Keratinocyte (primary cell): ENCODE results near the gene FSTL3. TPM values are rescaled to one million over a fixed set of nuclear protein-coding genes. Genes with fewer than 3 reads are reported as not detected.

Source experiments
- DNase-seq: peaks from one replicate; pipeline ENCODE4 v3.0.0-alpha.2; 2011; ENCODE audit warnings: low read depth, missing footprints, low spot score
- FAIRE-seq: peaks from 2 replicates; lab custom pipeline; 2011; peaks lifted over from hg19 to GRCh38; lab: Jason Lieb, UNC
- H2AFZ ChIP-seq: 2 replicates; pipeline ENCODE4 v1.6.0; 2012; ENCODE audit warnings: low read length, control low read depth, inconsistent platforms; ENCODE audit not compliant: control insufficient read depth
- H3K27ac ChIP-seq: 2 replicates; pipeline ENCODE4 v1.5.1; 2011; ENCODE audit warnings: low read length; ENCODE audit not compliant: control insufficient read depth, insufficient read depth
- H3K27me3 ChIP-seq: 3 replicates; pipeline ENCODE4 v1.6.0; 2011; ENCODE audit warnings: low read length; ENCODE audit not compliant: control insufficient read depth, insufficient read depth; ENCODE audit errors: extremely low read depth
- H3K36me3 ChIP-seq, 2 experiments: 2 replicates in 1 of 2; 3 replicates in 1 of 2; pipeline ENCODE4 v1.5.1; 2011; ENCODE audit warnings: low read length in 2 of 2, mild to moderate bottlenecking in 1 of 2; ENCODE audit not compliant: control insufficient read depth in 2 of 2, insufficient read depth in 2 of 2; ENCODE audit errors: extremely low read depth in 1 of 2
- H3K4me1 ChIP-seq: 3 replicates; pipeline ENCODE4 v1.5.1; 2011; ENCODE audit warnings: low read length; ENCODE audit not compliant: control insufficient read depth, insufficient read depth; ENCODE audit errors: extremely low read depth
- H3K4me2 ChIP-seq: 3 replicates; pipeline ENCODE4 v1.6.0; 2011; ENCODE audit warnings: low read depth, low read length; ENCODE audit not compliant: control insufficient read depth, insufficient read depth; ENCODE audit errors: extremely low read depth
- H3K4me3 ChIP-seq, 3 experiments: fragments of 200-600 bp in 1 of 3; sonication (generic) in 1 of 3; 2 replicates in 2 of 3; 3 replicates in 1 of 3; pipeline ENCODE4 v1.5.1; 2011 to 2016; ENCODE audit warnings: low read length in 3 of 3, mild to moderate bottlenecking in 3 of 3, control low read depth in 2 of 3, inconsistent platforms in 1 of 3, low read depth in 1 of 3, mixed read lengths in 1 of 3, mixed run types in 1 of 3, moderate library complexity in 1 of 3; ENCODE audit not compliant: control insufficient read depth in 2 of 3, insufficient read depth in 2 of 3; ENCODE audit errors: extremely low read depth in 1 of 3
- H3K79me2 ChIP-seq: 2 replicates; pipeline ENCODE4 v1.6.0; 2012; ENCODE audit warnings: low read length; ENCODE audit not compliant: control insufficient read depth, insufficient read depth
- H3K9ac ChIP-seq: 3 replicates; pipeline ENCODE4 v1.6.0; 2011; ENCODE audit warnings: low read length; ENCODE audit not compliant: control insufficient read depth, insufficient read depth; ENCODE audit errors: extremely low read depth
- H3K9me1 ChIP-seq: 3 replicates; pipeline ENCODE4 v1.6.0; 2011; ENCODE audit warnings: low read length; ENCODE audit not compliant: control insufficient read depth, insufficient read depth; ENCODE audit errors: extremely low read depth
- H3K9me3 ChIP-seq: 2 replicates; pipeline ENCODE4 v1.5.1; 2012; ENCODE audit warnings: low read depth, low read length; ENCODE audit not compliant: control insufficient read depth
- H4K20me1 ChIP-seq: 3 replicates; pipeline ENCODE4 v1.6.0; 2011; ENCODE audit warnings: low read length; ENCODE audit not compliant: control insufficient read depth, insufficient read depth; ENCODE audit errors: extremely low read depth
- EZH2 ChIP-seq: IDR thresholded peaks from one replicate; pipeline ENCODE4 v1.6.1; 2012; ENCODE audit warnings: inconsistent platforms, mild to moderate bottlenecking, low read length, moderate library complexity
- dilution Hi-C: fragments of 300-500 bp; cut with MboI; formaldehyde crosslinking; loops from one replicate; pipeline ENCODE4 v1.7.0; 2020; ENCODE audit warnings: low sequenced_read_pairs; ENCODE audit not compliant: extremely low pct_ligation_motif_present
- polyA plus RNA-seq, 5 experiments: library from polyadenylated mRNA; depleted of rRNA in 3 of 5; stranded (reverse) in 3 of 5; stranded (forward) in 1 of 5; unstranded in 1 of 5; fragments of >200 nt; gene quantifications; 1 replicate in 1 of 5; 2 replicates in 3 of 5; 3 replicates in 1 of 5; pipeline versions ENCODE4 v1.2.1 to v1.2.3, GENCODE V29; 2011 to 2012; ENCODE audit warnings: missing spikeins in 2 of 5, low read depth in 1 of 5, low replicate concordance in 1 of 5
- TF ChIP-seq, protein P1 (sequence below), 3 experiments: IDR thresholded peaks in 1 of 3; conservative IDR thresholded peaks in 1 of 3; optimal IDR thresholded peaks in 1 of 3; 2 replicates in 2 of 3; 3 replicates in 1 of 3; pipeline versions ENCODE3 to v1.5.1; 2011; ENCODE audit warnings: low read length in 3 of 3, mild to moderate bottlenecking in 3 of 3, moderate library complexity in 2 of 3, control low read depth in 1 of 3, inconsistent platforms in 1 of 3; ENCODE audit not compliant: insufficient read depth in 2 of 3; ENCODE audit errors: extremely low read depth in 1 of 3

FSTL3 gene
- polyA plus RNA-seq, 1 donor (not counting 4 experiments of a cell fraction or from before 2014, with no cell fraction given) = 54.4 TPM

GRCh38 chr19:719636-720344 lies 43.6 kb downstream of the FSTL3 start:
- Histone ChIP-seq H3K36me3 (no peaks in the 10 kb centered on the region), H3K9me1 (no peaks in the 10 kb centered on the region), H3K27me3 (peaks cover 7% of the 10 kb centered on the region), H3K79me2 (no peaks in the 10 kb centered on the region), H3K4me2 (no peak overlapping the region), H3K4me3 (no peak overlapping the region), H2AFZ (no peak overlapping the region), H3K27ac (no peak overlapping the region), H3K9me3 (peaks cover 2% of the 10 kb centered on the region), H3K9ac (no peak overlapping the region), H4K20me1 (no peaks in the 10 kb centered on the region), H3K4me1 (no peaks in the 10 kb centered on the region)
- no peak for TF ChIP-seq EZH2
- TF ChIP-seq, protein P1, sequence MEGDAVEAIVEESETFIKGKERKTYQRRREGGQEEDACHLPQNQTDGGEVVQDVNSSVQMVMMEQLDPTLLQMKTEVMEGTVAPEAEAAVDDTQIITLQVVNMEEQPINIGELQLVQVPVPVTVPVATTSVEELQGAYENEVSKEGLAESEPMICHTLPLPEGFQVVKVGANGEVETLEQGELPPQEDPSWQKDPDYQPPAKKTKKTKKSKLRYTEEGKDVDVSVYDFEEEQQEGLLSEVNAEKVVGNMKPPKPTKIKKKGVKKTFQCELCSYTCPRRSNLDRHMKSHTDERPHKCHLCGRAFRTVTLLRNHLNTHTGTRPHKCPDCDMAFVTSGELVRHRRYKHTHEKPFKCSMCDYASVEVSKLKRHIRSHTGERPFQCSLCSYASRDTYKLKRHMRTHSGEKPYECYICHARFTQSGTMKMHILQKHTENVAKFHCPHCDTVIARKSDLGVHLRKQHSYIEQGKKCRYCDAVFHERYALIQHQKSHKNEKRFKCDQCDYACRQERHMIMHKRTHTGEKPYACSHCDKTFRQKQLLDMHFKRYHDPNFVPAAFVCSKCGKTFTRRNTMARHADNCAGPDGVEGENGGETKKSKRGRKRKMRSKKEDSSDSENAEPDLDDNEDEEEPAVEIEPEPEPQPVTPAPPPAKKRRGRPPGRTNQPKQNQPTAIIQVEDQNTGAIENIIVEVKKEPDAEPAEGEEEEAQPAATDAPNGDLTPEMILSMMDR (optimal IDR thresholded peaks at IDR 0.05 in 1 of 3, IDR thresholded peaks at IDR 0.05 in 1 of 3, conservative IDR thresholded peaks at IDR 0.05 in 1 of 3; ENCODE audit: extremely low read depth in 1 of 3, insufficient read depth in 2 of 3, low read length in 3 of 3) = no peak
- FAIRE-seq = no peak
- DNase-seq = no peak
- dilution Hi-C loops = no loop called here

- Histone ChIP-seq H3K9ac (no peak overlapping the region), H3K4me2 (no peak overlapping the region), H3K27me3 (peaks cover 7% of the 10 kb centered on the region), H3K9me1 (no peaks in the 10 kb centered on the region), H3K79me2 (no peaks in the 10 kb centered on the region), H2AFZ (no peak overlapping the region), H3K4me3 (no peak overlapping the region), H3K4me1 (no peaks in the 10 kb centered on the region), H3K36me3 (no peaks in the 10 kb centered on the region), H3K27ac (no peak overlapping the region), H3K9me3 (no peaks in the 10 kb centered on the region), H4K20me1 (no peaks in the 10 kb centered on the region)
- dilution Hi-C loops = no loop called here
- DNase-seq (no peak), FAIRE-seq (no peak)
- TF ChIP-seq, protein P1 (optimal IDR thresholded peaks at IDR 0.05 in 1 of 3, IDR thresholded peaks at IDR 0.05 in 1 of 3, conservative IDR thresholded peaks at IDR 0.05 in 1 of 3; ENCODE audit: extremely low read depth in 1 of 3, insufficient read depth in 2 of 3, low read length in 3 of 3) = no peak
- no peak for TF ChIP-seq EZH2
Observed at GRCh38 chr19:720345-721160, 44.4 kb downstream of the FSTL3 start.
